ENCODE results near the gene SPATA33. TPM values are rescaled to one million over a fixed set of nuclear protein-coding genes. Genes with fewer than 3 reads are reported as not detected.

SPATA33 gene
- total RNA-seq, 1 experiment from 2014 or later = 17.4 TPM

GRCh38 chr16:89616623-89617022 lies 41.0 kb upstream of the SPATA33 start:
- WGBS (ENCODE audit: extremely low coverage, insufficient read length, low lambda C conversion rate) = no CpG with 5 or more reads among the region's 20 CpGs
- no peak for DNase-seq
- no peak overlapping the region for H3T11ph ChIP-seq (ENCODE audit: low read length)
- Mint-ChIP-seq H3K9me3 (peaks cover 0 to 2% of the 10 kb centered on the region in 2 experiments; a peak in 2 of 5 replicates), H3K36me3 (ENCODE audit: insufficient read depth in 1 of 3, low read depth in 3 of 3) (peaks cover 0 to 5% (median 3%) of the 10 kb centered on the region in 3 experiments; a peak in 3 of 7 replicates), H3K27me3 (ENCODE audit: low read depth) (no peaks in the 10 kb centered on the region; the same call in 1 of the 2 replicates), H3K27ac (peak overlapping the region in 1 of 3 experiments; percentile 48; a peak in 1 of 7 replicates), H3K4me1 (peaks cover 6 to 35% of the 10 kb centered on the region in 2 experiments), H3K4me3 (peak overlapping the region in 1 of 2 experiments; percentile 36; a peak in 2 of 5 replicates)
- no peak overlapping the region for H4K8ac ChIP-seq (replicated peaks; ENCODE audit: insufficient read length, low read depth, low read length)
- H3K23ac ChIP-seq (ENCODE audit: insufficient read length, low read depth, low read length) = no peak overlapping the region
- no peak overlapping the region for H4K5ac ChIP-seq (ENCODE audit: insufficient read length, low read depth, low read length)
- no peak overlapping the region for H2AFZ ChIP-seq (ENCODE audit: low read length)
- H4K20me1 ChIP-seq (ENCODE audit: control insufficient read depth, insufficient read depth, insufficient read length) = no peaks in the 10 kb centered on the region
- H2BK12ac ChIP-seq (ENCODE audit: insufficient read length, low read depth, low read length) = no peak overlapping the region
- H3K79me2 ChIP-seq (ENCODE audit: insufficient read depth, low read length) = no peaks in the 10 kb centered on the region
- H3K27ac ChIP-seq (ENCODE audit: insufficient read length, low read depth, low read length) = no peak overlapping the region
- H2BK5ac ChIP-seq (ENCODE audit: insufficient read length, low read length) = no peak overlapping the region
- H3K4me1 ChIP-seq (ENCODE audit: insufficient read depth, low read length) = no peaks in the 10 kb centered on the region; the same call in 1 of the 2 replicates
- H2AK5ac ChIP-seq (ENCODE audit: insufficient read length, low read length) = no peak overlapping the region
- no peak overlapping the region for H3K4me2 ChIP-seq (ENCODE audit: insufficient read depth, insufficient read length, low read length)
- H3K27me3 ChIP-seq (ENCODE audit: insufficient read depth, low read length) = no peaks in the 10 kb centered on the region
- H3K9me3 ChIP-seq (ENCODE audit: control insufficient read depth, low read depth, low read length) = no peaks in the 10 kb centered on the region
- no peak overlapping the region for H2BK15ac ChIP-seq (ENCODE audit: low read depth, low read length)
- H3K18ac ChIP-seq (ENCODE audit: insufficient read length, low read depth, low read length) = no peak overlapping the region
- H2BK120ac ChIP-seq (ENCODE audit: low read depth, low read length, poor library complexity, severe bottlenecking) = no peak overlapping the region
- no peak overlapping the region for H2BK20ac ChIP-seq (ENCODE audit: low read depth, low read length, poor library complexity, severe bottlenecking)
- H3K14ac ChIP-seq (ENCODE audit: insufficient read depth, low read length) = no peak overlapping the region
- TF ChIP-seq CTCF (conservative IDR thresholded peaks at IDR 0.05) = no peak
- no peak overlapping the region for H4K91ac ChIP-seq (ENCODE audit: insufficient read length, low read depth, low read length)
- no peak overlapping the region for H3K4ac ChIP-seq (ENCODE audit: low read depth, low read length)
- no peaks in the 10 kb centered on the region for H3K79me1 ChIP-seq (ENCODE audit: insufficient read depth, low read depth, low read length, poor library complexity, severe bottlenecking)
- no peaks in the 10 kb centered on the region for H3K23me2 ChIP-seq (ENCODE audit: insufficient read length, low read depth, low read length, poor library complexity, severe bottlenecking)
- no peak overlapping the region for H3K9ac ChIP-seq (ENCODE audit: extremely low read depth, insufficient read length, low read length)
- H3K56ac ChIP-seq (ENCODE audit: insufficient read length, low read depth, low read length) = no peak overlapping the region
